ENCODE data around the gene HTR1A. TPM values are rescaled to one million over a fixed set of nuclear protein-coding genes. Genes with fewer than 3 reads are reported as not detected.

Gene HTR1A
- total and polyA plus RNA-seq, 2 donors = not detected

- no peaks in the 10 kb centered on the region for H3K4me1 ChIP-seq (ENCODE audit: control insufficient read depth in 2 of 2, insufficient read depth in 2 of 2, low read length in 2 of 2)
- DNase-seq (ENCODE audit: low read depth in 6 of 9, low spot score in 9 of 9) = no peak
- H3K4me3 ChIP-seq (ENCODE audit: low read length in 2 of 2) = no peak overlapping the region
- WGBS = 20% methylated on average over 27 of the region's 27 CpGs
- no peak overlapping the region for H3K27ac ChIP-seq (ENCODE audit: low read depth in 1 of 2, low read length in 1 of 2)
- H3K9me3 ChIP-seq (ENCODE audit: control insufficient read depth in 2 of 2, insufficient read depth in 1 of 2, low read length in 1 of 2) = peaks cover 7 to 12% of the 10 kb centered on the region in 2 donors
- H3K36me3 ChIP-seq (ENCODE audit: control insufficient read depth in 2 of 2, insufficient read depth in 2 of 2, low read length in 1 of 2) = no peaks in the 10 kb centered on the region
- peaks cover 0 to 39% of the 10 kb centered on the region in 2 donors for H3K27me3 ChIP-seq (ENCODE audit: control insufficient read depth in 2 of 2, insufficient read depth in 1 of 2, low read length in 1 of 2)
These were observed 1.6 kb downstream of the HTR1A start for GRCh38 chr5:63960646-63961045.

- DNase-seq (ENCODE audit: low read depth in 6 of 9, low spot score in 9 of 9) = no peak
- Histone ChIP-seq H3K9me3 (ENCODE audit: control insufficient read depth in 2 of 2, insufficient read depth in 1 of 2, low read length in 1 of 2) (peaks cover 7 to 12% of the 10 kb centered on the region in 2 donors), H3K4me1 (ENCODE audit: control insufficient read depth in 2 of 2, insufficient read depth in 2 of 2, low read length in 2 of 2) (no peaks in the 10 kb centered on the region), H3K36me3 (ENCODE audit: control insufficient read depth in 2 of 2, insufficient read depth in 2 of 2, low read length in 1 of 2) (no peaks in the 10 kb centered on the region), H3K27ac (ENCODE audit: low read depth in 1 of 2, low read length in 1 of 2) (no peak overlapping the region), H3K4me3 (ENCODE audit: low read length in 2 of 2) (no peak overlapping the region), H3K27me3 (ENCODE audit: control insufficient read depth in 2 of 2, insufficient read depth in 1 of 2, low read length in 1 of 2) (peaks cover 0 to 39% of the 10 kb centered on the region in 2 donors)
- WGBS = 7% methylated on average over 44 of the region's 44 CpGs
These were observed 2.9 kb downstream of the HTR1A start for GRCh38 chr5:63959177-63959982.

DNA sequence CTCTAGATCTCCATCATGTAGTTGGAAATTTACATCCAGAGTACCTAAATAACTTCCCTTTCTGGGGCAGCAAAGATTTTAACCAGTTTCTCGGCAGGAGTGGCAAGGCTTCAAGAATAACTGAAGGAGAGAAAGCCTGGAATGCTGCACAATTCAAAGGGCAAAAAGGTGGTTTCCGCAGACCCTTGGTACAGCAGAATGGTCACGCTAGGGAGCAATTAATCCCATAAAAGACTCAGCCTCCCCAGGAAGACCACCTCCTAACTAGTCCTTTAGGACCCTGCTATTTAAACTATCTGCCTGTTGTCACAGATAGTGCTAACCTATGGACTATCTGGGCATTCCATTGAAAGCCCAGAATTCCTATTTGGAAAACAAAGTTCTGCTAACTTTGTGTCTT is 3.6 kb downstream of the HTR1A start:
- Histone ChIP-seq H3K27ac (ENCODE audit: low read depth in 1 of 2, low read length in 1 of 2) (no peak overlapping the region), H3K9me3 (ENCODE audit: control insufficient read depth in 2 of 2, insufficient read depth in 1 of 2, low read length in 1 of 2) (peaks cover 7 to 12% of the 10 kb centered on the region in 2 donors), H3K36me3 (ENCODE audit: control insufficient read depth in 2 of 2, insufficient read depth in 2 of 2, low read length in 1 of 2) (no peaks in the 10 kb centered on the region), H3K27me3 (ENCODE audit: control insufficient read depth in 2 of 2, insufficient read depth in 1 of 2, low read length in 1 of 2) (peaks cover 0 to 39% of the 10 kb centered on the region in 2 donors), H3K4me3 (ENCODE audit: low read length in 2 of 2) (no peak overlapping the region), H3K4me1 (ENCODE audit: control insufficient read depth in 2 of 2, insufficient read depth in 2 of 2, low read length in 2 of 2) (no peaks in the 10 kb centered on the region)
- 6% methylated on average over 3 of the region's 3 CpGs for WGBS
- no peak for DNase-seq (ENCODE audit: low read depth in 6 of 9, low spot score in 9 of 9)

DNA sequence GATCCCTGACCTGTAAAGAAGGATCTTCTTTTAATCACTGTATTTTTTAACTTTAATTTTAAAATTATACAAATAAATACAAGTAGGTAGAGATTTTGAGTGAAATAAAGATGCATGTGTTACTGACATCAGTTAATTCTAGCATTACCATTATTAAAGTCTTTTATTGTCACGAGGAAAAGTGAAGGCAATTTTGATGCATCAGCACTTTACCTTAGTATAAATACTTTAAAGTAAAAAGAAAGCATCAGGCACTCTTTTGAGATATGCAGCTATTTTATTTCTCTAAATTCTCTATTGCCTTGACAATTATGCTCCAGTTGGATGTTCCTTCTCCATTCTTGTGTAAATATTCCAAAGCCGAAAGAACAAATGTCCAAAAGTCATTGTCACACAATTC is 4.6 kb downstream of the HTR1A start:
- no peaks in the 10 kb centered on the region for H3K36me3 ChIP-seq (ENCODE audit: control insufficient read depth in 2 of 2, insufficient read depth in 2 of 2, low read length in 1 of 2)
- peaks cover 0 to 38% of the 10 kb centered on the region in 2 donors for H3K27me3 ChIP-seq (ENCODE audit: control insufficient read depth in 2 of 2, insufficient read depth in 1 of 2, low read length in 1 of 2)
- H3K9me3 ChIP-seq (ENCODE audit: control insufficient read depth in 2 of 2, insufficient read depth in 1 of 2, low read length in 1 of 2) = peaks cover 7 to 12% of the 10 kb centered on the region in 2 donors
- no peak for DNase-seq (ENCODE audit: low read depth in 6 of 9, low spot score in 9 of 9)
- H3K27ac ChIP-seq (ENCODE audit: low read depth in 1 of 2, low read length in 1 of 2) = no peak overlapping the region
- no peaks in the 10 kb centered on the region for H3K4me1 ChIP-seq (ENCODE audit: control insufficient read depth in 2 of 2, insufficient read depth in 2 of 2, low read length in 2 of 2)
- 80% methylated on average over 2 of the region's 2 CpGs for WGBS
- no peak overlapping the region for H3K4me3 ChIP-seq (ENCODE audit: low read length in 2 of 2)

GRCh38 chr5:63953217-63953616 is 9.0 kb downstream of the HTR1A start:
- 93% methylated on average over 3 of the region's 3 CpGs for WGBS
- Histone ChIP-seq H3K27me3 (ENCODE audit: control insufficient read depth in 2 of 2, insufficient read depth in 1 of 2, low read length in 1 of 2) (no peaks in the 10 kb centered on the region), H3K4me3 (ENCODE audit: low read length in 2 of 2) (no peak overlapping the region), H3K36me3 (ENCODE audit: control insufficient read depth in 2 of 2, insufficient read depth in 2 of 2, low read length in 1 of 2) (no peaks in the 10 kb centered on the region), H3K27ac (ENCODE audit: low read depth in 1 of 2, low read length in 1 of 2) (no peak overlapping the region), H3K4me1 (ENCODE audit: control insufficient read depth in 2 of 2, insufficient read depth in 2 of 2, low read length in 2 of 2) (no peaks in the 10 kb centered on the region), H3K9me3 (ENCODE audit: control insufficient read depth in 2 of 2, insufficient read depth in 1 of 2, low read length in 1 of 2) (no peaks in the 10 kb centered on the region)
- no peak for DNase-seq (ENCODE audit: low read depth in 6 of 9, low spot score in 9 of 9)

GRCh38 chr5:63935103-63935502 is 27.1 kb downstream of the HTR1A start:
- no peaks in the 10 kb centered on the region for H3K27me3 ChIP-seq (ENCODE audit: control insufficient read depth in 2 of 2, insufficient read depth in 1 of 2, low read length in 1 of 2)
- no peaks in the 10 kb centered on the region for H3K36me3 ChIP-seq (ENCODE audit: control insufficient read depth in 2 of 2, insufficient read depth in 2 of 2, low read length in 1 of 2)
- H3K4me1 ChIP-seq (ENCODE audit: control insufficient read depth in 2 of 2, insufficient read depth in 2 of 2, low read length in 2 of 2) = no peaks in the 10 kb centered on the region
- no peak for DNase-seq (ENCODE audit: low read depth in 6 of 9, low spot score in 9 of 9)
- H3K4me3 ChIP-seq (ENCODE audit: low read length in 2 of 2) = no peak overlapping the region
- no peaks in the 10 kb centered on the region for H3K9me3 ChIP-seq (ENCODE audit: control insufficient read depth in 2 of 2, insufficient read depth in 1 of 2, low read length in 1 of 2)
- no peak overlapping the region for H3K27ac ChIP-seq (ENCODE audit: low read depth in 1 of 2, low read length in 1 of 2)
- 100% methylated on average over 1 of the region's 1 CpG for WGBS

- 88% methylated on average over 1 of the region's 1 CpG for WGBS
These were observed 30.4 kb downstream of the HTR1A start for GRCh38 chr5:63931836-63932235.

DNA sequence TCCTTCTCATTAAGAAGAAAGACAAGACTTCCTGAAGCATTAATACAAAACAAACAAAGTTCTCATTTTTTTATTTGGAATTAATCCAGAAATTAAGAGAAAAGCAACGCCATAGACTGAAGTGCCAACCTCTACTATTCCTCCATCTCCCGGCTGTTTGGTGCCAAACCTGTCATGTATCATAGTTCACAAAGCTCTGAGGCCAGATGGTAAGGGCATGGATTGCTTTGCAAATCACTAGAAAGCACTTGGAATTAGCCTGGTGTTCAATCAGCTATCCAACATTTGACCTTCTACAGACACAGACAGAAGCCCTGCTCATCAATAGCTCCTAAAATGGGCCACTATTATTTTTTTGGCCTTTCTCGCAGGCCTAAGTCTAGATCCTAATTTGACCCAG is 33.8 kb downstream of the HTR1A start:
- 94% methylated on average over 3 of the region's 3 CpGs for WGBS
- DNase-seq (ENCODE audit: low read depth in 6 of 9, low spot score in 9 of 9) = no peak
- no peaks in the 10 kb centered on the region for H3K9me3 ChIP-seq (ENCODE audit: control insufficient read depth in 2 of 2, insufficient read depth in 1 of 2, low read length in 1 of 2)
- no peaks in the 10 kb centered on the region for H3K27me3 ChIP-seq (ENCODE audit: control insufficient read depth in 2 of 2, insufficient read depth in 1 of 2, low read length in 1 of 2)
- H3K4me1 ChIP-seq (ENCODE audit: control insufficient read depth in 2 of 2, insufficient read depth in 2 of 2, low read length in 2 of 2) = no peaks in the 10 kb centered on the region
- H3K4me3 ChIP-seq (ENCODE audit: low read length in 2 of 2) = no peak overlapping the region
- no peaks in the 10 kb centered on the region for H3K36me3 ChIP-seq (ENCODE audit: control insufficient read depth in 2 of 2, insufficient read depth in 2 of 2, low read length in 1 of 2)
- no peak overlapping the region for H3K27ac ChIP-seq (ENCODE audit: low read depth in 1 of 2, low read length in 1 of 2)

More at GRCh38 chr5:63931836-63932235, 30.4 kb downstream of the HTR1A start:
- H3K27ac ChIP-seq (ENCODE audit: low read depth in 1 of 2, low read length in 1 of 2) = no peak overlapping the region
- H3K4me3 ChIP-seq (ENCODE audit: low read length in 2 of 2) = no peak overlapping the region
- no peaks in the 10 kb centered on the region for H3K36me3 ChIP-seq (ENCODE audit: control insufficient read depth in 2 of 2, insufficient read depth in 2 of 2, low read length in 1 of 2)
- H3K9me3 ChIP-seq (ENCODE audit: control insufficient read depth in 2 of 2, insufficient read depth in 1 of 2, low read length in 1 of 2) = no peaks in the 10 kb centered on the region
- DNase-seq (ENCODE audit: low read depth in 6 of 9, low spot score in 9 of 9) = no peak
- no peaks in the 10 kb centered on the region for H3K27me3 ChIP-seq (ENCODE audit: control insufficient read depth in 2 of 2, insufficient read depth in 1 of 2, low read length in 1 of 2)
- H3K4me1 ChIP-seq (ENCODE audit: control insufficient read depth in 2 of 2, insufficient read depth in 2 of 2, low read length in 2 of 2) = no peaks in the 10 kb centered on the region

GRCh38 chr5:63923914-63924313 is 38.3 kb downstream of the HTR1A start:
- WGBS = 73% methylated on average over 3 of the region's 3 CpGs
- Histone ChIP-seq H3K27ac (ENCODE audit: low read depth in 1 of 2, low read length in 1 of 2) (no peak overlapping the region), H3K36me3 (ENCODE audit: control insufficient read depth in 2 of 2, insufficient read depth in 2 of 2, low read length in 1 of 2) (no peaks in the 10 kb centered on the region), H3K4me1 (ENCODE audit: control insufficient read depth in 2 of 2, insufficient read depth in 2 of 2, low read length in 2 of 2) (no peaks in the 10 kb centered on the region), H3K27me3 (ENCODE audit: control insufficient read depth in 2 of 2, insufficient read depth in 1 of 2, low read length in 1 of 2) (no peaks in the 10 kb centered on the region), H3K4me3 (ENCODE audit: low read length in 2 of 2) (no peak overlapping the region), H3K9me3 (ENCODE audit: control insufficient read depth in 2 of 2, insufficient read depth in 1 of 2, low read length in 1 of 2) (no peaks in the 10 kb centered on the region)
- no peak for DNase-seq (ENCODE audit: low read depth in 6 of 9, low spot score in 9 of 9)

Data from thymus (tissue), 11 donors.